HG03565 (cell line): ENCODE results near the gene GMCL1.
"Not testable (repeated sequence)": the region's sequence is repeated elsewhere in the genome, so short reads cannot be mapped to it uniquely, and the experiment has no call there.

Source experiments
- ATAC-seq: cut with Tn5 transposase; IDR thresholded peaks from one replicate; pipeline ENCODE4 v1.9.1; 2021; ENCODE audit warnings: mild to moderate bottlenecking, moderate library complexity; ENCODE audit not compliant: unreplicated experiment

Gene GMCL1

DNA sequence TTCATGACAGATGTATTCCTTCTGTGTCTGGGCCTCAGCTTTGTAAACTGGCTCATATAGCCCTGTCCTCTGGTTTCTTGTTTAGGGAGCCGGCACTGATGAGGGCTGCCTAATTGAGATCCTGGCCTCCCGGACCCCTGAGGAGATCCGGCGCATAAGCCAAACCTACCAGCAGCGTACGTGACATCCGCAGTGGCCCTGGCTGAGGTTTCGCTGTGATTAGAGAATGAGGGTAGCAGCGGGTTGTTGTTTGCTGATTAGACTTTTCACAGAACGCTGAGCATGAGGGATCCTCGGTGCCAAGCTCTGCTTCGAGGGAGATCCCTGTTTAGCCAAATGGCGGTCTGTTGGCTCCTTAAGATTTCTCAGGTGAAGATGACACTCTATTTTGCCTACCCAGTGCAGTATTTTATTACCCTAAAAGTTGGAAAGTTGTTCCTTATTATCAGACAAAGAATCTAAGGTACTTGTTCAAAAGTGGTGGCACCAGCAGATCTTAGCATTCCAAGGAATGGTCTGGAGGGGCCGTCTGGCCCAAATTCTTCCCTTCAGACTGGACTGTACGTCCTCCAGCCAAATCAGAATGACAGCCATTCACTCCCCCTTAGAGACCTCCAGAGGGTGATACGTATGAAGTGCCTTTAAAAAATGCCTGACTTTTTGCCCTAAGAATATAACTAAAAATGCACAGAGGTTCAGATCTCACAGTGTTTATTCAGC, 21.5 kb upstream of the GMCL1 start:
- no peak for ATAC-seq

DNA sequence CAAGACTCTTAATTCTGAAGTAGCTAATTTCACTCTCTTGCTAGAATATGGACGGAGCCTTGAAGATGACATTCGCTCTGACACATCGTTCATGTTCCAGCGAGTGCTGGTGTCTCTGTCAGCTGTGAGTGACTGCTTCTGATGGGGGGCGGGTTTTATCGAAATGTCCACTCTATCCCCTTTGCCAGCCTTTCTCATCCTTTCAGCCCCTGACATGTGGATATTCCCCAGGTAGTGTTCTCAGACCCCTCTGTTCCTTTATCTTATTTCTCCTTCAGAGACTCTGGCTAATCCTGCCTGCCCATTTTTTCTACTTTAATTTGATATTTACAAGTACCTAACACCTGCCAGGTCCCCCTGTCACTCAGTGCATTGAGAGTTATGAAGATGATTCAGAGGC, 18.9 kb upstream of the GMCL1 start:
- ATAC-seq, result no peak

DNA sequence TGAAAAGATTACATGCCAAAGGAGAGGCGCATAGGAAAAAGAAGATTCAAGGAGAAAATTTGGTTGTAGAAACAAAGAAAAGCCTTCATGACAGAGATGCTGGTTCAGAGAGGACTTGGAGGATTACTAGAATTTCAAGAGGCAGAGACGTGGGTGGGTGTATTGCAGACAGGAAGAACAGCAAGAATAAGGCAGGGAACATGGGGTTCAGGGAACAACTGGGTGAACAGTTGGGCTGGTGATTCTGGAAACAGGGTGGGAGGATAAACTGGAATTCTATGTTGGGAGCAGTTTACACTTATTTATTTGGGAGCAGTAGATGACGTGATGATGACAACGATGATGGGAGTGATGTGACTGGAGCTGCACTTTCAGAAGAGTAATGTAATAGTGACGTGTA, 18.4 kb upstream of the GMCL1 start:
- ATAC-seq, result no peak

DNA sequence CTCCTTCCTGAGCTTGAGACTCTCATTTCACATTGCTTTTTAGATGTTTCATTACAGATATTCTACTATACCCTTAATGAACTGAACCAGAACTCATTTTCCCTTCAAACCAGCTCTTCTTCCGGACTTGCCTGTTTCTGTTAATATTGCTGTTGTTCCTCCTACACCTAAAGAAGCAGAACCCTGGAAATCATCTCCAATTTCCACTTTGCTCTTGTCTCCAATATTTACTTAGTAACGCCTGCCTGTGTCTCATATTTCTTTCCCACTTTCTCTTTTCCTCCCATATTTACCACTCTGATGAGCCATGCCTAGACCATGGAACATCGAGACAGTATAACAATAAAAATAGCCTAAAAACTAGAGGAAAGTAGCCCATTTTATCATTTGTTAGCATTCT, 17.9 kb upstream of the GMCL1 start:
- no peak for ATAC-seq

DNA sequence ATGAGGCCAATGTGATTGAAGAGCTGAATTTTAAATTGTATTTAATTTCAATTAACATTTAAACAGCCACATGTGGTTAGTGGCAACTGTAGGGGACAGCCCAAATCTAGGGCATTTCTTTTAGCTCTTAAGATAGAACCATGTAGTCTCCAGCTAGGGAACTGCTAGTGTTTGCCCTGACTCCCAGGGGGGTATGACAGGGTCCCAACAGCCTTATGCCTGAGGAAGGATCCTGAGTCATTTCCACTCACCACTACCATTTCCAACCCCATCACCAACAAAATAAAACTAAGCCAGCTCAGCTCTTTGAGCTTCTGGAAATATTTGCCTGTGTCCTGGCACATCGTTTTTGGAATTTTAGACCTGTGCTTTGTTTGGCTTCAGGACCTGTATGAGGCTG, 13.7 kb upstream of the GMCL1 start:
- ATAC-seq, result no peak

DNA sequence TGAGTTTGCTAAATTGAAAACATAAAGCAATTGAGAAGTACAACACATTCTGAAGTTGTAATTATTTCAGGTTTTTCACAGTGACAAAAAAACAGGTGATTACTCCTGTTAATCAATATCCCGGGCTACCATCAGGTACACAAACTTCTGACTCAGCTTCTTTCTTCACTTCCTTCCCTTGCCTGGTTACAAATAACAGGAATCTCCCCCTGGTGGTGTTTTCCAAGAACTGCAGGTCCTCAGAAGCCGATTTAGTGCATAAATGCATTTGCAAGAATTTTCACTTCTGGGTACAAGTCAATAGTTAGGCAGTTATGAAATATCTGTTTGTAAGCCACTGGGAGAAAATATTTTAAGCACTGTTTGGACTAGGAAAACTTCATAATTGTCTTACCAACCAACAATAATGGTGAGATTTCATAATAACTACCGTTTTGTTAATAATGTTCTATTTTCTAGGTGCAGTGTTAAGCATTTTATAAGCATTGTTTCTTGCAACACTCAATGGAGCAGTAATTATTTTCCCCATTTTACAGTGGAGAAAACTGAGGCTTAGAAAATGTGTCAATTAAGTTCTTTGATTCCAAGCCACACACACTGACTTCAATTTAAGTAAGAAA, 12.4 kb upstream of the GMCL1 start:
- ATAC-seq, result no peak

DNA sequence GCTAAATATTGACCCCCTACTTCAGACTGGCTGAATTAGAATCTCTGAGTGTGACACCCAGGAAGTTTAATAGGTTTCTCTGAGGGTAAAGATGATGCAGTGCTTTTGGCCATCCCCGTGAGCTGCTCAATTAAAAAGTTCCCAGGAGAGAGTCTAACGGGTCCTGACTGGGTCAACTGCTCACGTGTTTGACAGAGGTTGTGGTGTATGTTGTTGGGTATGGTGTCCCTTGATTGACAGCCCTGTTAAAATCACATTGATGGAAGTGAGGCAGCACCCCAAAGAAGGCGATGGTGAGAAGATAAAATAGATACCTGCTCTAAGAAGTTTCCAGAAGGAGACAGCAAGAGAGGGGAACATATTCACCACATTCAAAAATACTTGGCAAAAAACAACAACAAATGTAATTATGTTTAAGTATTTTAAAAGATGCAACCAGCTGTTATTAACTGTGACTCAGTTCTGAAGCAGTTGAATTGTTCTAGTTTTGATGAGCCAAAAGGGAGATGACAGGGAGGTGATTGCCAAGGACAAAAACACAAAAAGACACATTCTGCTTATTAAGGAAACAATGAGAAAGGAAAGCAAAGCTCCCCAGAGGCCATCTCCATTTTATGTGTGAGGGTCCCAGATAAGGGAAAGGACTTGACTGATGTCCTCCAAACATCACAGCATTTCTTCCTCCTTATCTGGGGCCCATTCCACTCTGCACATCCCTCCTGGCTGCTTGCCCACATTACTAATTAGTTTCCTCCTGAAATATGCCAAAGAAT, 11.5 kb upstream of the GMCL1 start:
- no peak for ATAC-seq

DNA sequence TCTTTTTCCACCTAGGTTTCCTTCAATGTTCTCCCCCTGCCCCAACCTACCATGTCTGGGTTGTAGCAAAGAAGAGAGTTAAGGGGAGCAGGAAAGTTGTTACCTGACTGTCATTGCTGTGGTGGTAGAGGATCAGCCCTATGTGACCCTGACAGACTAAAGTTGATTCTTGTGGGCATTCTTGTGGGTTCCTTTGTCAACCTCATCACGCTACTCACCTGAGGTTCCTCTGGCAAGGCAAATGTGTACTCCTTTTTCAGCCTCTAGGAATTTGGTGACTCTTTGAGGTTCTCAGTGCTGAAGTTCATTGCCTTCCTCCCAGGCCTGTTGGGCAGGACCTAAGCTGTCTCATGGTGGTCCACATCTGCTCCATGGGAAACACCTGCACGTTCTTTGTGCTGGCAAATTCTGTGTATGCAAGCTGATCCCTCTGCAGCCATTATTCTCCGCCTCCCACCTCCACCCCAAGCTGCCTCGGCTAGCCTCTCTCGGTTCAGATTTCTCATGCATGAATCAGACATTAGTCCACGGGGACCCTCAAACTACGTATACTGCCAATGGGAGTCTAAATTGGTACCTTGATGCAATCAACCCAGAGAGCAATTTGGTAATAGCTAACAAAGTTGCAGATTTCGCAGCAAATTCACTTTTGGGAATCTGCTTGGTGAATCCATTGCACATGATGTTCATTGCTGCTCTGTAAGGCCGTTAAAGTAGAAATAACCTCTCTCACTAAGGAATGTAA, 1.5 kb upstream of the GMCL1 start:
- no peak for ATAC-seq

DNA sequence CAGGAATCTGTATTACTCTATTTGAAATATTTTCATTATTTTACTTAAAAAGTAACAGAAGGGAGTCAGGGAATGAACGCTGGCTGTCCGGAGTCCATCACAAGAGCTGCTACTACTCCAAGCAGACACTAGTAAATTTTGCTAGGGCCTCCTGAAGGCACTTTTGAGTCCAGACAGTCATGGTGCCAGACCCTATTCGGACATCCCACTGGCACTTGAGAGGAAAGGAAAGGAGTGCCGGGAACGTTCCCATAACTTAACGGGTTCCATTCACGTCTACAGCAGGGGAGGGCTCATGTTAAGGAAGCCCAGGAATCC, 563 bp upstream of the GMCL1 start:
- ATAC-seq, result no peak

DNA sequence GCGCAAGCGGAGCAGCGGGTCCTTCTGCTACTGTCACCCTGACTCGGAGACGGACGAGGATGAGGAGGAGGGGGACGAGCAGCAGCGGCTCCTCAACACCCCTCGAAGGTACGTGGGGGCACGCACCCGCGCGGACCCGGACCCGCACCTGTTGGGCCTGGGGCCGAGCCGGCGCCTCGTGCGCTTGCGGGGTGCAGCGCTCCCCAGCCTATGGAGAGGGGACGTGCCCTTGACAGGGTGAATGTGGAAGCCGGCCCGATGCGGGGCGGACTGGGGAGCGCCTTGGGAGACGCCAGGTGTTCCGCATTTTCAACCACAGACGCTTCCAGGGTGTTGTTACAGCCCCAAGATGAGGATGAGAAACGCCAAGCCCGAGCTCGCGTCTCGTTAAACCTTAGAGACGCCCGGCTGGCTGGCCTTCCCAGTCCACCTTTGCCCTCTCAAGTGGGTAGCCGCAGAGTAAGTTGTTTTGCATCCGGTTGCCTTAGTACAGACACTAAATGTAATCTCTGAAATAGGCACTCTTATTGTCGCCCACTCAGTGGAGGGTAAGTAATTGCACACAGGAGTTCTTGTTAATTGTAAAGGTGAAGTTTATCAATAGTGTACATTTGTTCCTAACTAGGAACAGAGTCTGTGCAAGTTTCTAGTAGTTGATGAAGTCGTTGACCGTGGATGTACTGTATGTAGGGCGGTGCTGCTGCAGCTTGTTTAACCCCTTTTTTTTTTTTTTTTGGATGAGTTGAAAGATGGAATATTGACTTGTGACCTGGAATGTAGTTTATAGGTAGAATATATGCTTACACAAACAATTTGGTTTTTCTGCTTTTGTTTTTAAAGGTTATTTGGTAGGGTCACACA, 815 bp downstream of the GMCL1 start:
- peak; percentile 15 for ATAC-seq

DNA sequence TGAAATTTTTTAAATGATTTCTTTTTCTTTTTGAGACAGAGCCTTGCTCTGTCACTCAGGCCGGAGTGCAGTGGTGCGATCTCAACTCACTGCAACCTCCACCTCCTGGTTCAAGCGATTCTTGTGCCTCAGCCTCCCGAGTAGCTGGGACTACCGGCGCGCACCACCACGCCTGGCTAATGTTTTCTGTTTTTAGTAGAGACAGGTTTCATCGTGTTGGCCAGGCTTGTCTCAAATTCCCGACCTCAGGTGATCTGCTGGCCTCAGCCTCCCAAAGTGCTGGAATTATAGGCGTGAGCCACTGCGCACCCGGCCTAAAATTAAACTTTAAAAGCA, 1.4 kb downstream of the GMCL1 start:
- ATAC-seq, result not testable (repeated sequence)

DNA sequence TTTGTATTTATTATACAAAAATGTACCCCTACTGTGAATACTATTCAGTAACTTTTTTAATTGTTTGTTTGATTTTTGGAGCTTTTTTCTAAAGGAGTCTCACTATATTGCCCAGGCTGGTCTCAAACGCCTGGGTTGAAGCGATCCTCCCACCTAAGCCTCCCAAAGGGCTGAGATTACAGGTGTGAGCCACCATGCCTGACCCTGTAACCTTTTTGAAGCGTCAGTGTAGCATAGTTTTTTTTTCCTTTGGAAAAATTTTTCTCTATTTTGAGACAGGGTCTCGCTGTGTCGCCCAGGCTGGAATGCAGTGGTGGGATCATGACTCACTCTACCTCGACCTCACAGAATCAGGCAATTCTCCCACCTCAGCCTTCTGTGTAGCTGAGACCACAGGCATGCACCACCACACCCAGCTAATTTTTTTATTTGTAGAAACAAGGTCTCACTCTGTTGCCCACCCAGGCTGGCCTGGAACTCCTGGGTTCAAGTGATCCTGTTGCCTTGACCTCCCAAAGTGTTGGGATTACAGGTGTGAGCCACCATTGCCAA, 2.0 kb downstream of the GMCL1 start:
- ATAC-seq, result no peak

DNA sequence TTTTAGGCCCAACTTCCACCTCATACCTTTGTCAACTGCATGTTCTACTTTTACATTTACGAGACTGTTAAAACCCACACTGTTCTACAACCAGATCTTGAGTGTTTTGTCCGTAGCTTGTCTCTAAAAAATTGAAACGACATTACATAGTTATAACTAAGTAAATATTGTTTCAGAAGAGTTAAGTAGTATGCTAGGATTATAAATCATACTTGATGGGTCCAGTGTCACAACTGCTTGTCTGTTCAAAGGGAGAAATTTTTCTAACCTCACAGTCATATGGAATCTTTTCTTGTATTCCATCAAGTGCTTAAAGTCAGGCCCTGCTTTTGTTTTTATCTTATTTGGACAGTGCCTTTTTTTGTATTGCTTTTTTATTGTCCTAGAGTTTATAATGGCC, 4.3 kb downstream of the GMCL1 start:
- ATAC-seq, result no peak

DNA sequence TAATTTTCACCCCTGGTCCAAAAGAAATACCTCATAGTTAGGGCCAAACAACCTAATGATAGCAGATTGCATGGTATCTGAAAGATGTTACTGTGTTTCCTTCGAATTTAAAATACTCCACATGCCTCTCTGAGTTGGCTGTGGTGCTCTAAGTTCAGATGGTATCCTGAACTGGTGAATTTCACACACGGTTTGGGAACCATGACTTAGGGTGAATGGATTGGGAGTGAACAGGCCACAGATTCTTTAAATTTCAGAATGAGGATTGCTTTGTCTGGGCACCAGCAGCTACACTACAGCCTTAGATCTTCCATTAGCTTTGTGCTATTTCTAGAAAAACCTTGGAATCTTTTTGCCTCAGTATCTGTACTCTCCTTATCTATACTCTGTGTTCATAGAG, 6.2 kb downstream of the GMCL1 start:
- no peak for ATAC-seq

DNA sequence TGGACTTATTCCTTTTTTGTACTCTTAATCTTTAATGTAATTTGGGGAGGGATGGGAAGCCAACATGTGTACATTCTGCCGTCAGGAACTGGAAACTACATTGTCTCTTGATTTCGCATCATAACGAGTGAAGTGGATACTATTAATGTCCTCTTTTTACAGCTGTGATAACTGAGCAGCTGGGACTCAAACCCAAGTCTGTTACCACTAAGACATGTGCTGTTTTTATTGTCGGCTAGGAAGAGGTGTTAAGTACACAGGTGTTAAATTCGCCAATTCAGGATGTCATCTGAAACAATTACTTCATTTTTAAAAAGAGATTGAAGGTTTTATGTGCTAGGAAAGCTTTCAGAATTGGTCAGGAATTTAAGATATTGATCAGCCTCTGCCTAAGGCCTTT, 6.9 kb downstream of the GMCL1 start:
- no peak for ATAC-seq

DNA sequence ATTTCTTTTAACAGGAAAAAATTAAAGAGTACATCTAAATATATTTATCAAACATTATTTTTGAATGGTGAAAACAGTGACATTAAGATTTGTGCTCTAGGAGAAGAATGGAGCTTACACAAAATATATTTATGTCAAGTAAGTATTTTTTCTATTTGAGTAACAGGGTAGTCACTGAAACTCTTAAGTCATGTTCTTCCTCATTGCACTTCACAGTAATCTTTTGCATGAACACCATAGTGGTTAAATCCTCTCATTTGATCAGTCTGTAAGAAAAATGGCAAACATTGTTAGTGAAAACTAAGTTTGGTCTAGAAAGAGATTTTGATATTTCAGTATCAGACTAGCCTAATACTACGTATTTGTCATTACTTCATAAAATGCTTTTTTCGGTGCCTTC, 8.1 kb downstream of the GMCL1 start:
- ATAC-seq, result no peak

DNA sequence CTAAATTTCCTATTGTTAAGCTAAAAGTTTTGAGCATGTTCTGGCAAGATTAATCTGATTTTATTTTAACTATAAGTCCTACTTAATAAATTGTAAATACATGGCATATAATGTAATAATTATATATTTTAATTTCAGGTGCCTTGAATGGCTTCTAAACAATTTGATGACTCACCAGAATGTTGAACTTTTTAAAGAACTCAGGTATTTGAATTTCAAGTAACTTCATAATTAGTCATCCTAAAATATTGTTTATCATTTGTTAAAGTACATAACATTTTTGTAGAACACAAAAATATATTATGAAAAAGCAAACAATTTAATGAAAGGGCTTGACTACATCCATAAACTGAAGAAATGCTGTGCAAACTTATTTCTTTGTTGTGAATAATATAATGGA, 14.5 kb downstream of the GMCL1 start:
- no peak for ATAC-seq

DNA sequence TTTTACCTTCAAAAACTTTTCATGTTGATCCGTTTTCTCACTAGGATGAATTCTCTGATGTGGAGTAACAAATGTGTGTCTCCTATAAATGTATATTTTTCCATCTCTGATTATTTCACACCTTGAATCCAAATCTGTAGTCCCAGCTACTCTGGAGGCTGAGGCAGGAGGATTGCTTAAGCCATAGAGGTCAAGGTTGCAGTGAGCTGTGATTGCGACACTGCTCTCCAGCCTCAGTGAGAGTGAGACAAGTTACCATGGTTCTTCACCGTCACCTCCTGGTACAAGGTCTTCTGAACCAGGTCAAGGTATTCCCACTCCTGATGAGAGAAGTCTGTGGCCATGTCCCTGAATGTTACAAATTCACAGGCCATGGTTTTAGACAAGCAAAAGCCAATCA, 15.1 kb downstream of the GMCL1 start:
- no peak for ATAC-seq

DNA sequence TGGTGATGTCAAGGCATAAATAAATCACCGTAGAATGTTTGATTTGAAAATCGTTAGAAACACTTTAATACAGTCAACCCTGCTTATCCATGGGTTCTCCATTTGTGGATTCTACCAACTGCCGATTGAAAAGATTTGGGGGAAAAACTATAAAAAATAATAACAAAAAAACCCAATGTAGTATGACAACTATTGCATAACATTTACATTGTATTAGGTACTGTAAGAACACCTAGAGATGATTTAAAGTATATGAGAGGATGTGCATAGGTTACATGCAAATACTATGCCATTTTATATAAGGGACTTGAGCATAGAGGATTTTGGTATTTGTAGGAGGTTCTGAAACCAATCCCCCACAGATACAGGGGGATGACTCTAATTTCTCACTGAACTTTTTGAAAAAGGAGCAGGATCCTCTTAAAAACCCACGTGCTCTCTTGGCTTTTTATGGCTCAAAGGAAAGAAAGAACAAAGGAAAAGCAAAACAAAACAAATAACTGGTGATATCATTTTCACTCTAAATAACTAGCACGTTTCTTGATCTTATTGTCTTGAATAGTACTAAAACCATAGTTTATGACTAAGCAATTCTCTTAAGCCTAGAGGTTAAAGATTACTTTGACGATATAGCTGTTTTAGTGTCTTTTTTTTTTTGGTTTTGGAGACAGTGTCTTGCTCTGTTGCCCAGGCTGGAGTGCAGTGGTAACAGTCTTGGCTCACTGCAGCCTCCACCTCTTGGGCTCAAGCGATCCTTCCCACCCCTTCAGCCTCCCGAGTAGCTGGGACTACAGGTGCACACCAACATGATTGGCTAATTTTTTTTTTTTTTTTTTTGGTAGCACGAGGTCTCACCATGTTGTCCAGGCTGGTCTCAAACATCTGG, 17.0 kb downstream of the GMCL1 start:
- no peak for ATAC-seq
